HepG2 (cell line): ENCODE measurements around the gene DMBT1. TPM values are rescaled to one million over a fixed set of nuclear protein-coding genes. Genes with fewer than 3 reads are reported as not detected.

Experiments used
- ATAC-seq: fragments of 200-7000 bp; cut with Tn5 transposase; 3 replicates; pipeline ENCODE4 v1.9.1; 2020; ENCODE audit warnings: mild to moderate bottlenecking, moderate library complexity
- BruUV-seq: library from RNA; stranded (reverse); fragments of 400-500 nt; replicated peaks from 2 replicates; lab custom pipeline; 2021; lab: Mats Ljungman, UMichigan
- CTCF ChIA-PET: fragments of 300-600 bp; formaldehyde crosslinking; extraction: SDS; loops from one replicate; lab custom pipeline; 2021; ENCODE audit warnings: low total read pairs, inconsistent platforms, low intra/inter-chr PET ratio; lab: Yijun Ruan, JAX
- POLR2A ChIA-PET: fragments of 350-600 bp; sonication (Branson Sonifier 250); formaldehyde crosslinking; loops from one replicate; lab custom pipeline; 2020; ENCODE audit warnings: antibody characterized with exemption, inconsistent platforms; lab: Yijun Ruan, JAX
- DNase-seq: peaks from one replicate; pipeline ENCODE4 v3.0.0-alpha.2; 2015; ENCODE audit warnings: low spot score
- FAIRE-seq: peaks from 3 replicates; lab custom pipeline; 2011; peaks lifted over from hg19 to GRCh38; lab: Jason Lieb, UNC
- H2AFZ ChIP-seq: one replicate; pipeline ENCODE4 v1.6.1; 2011; ENCODE audit warnings: low read length, inconsistent platforms
- H3K27ac ChIP-seq: fragments of 300-600 bp; 3 replicates; pipeline ENCODE4 v1.8.0; 2011; ENCODE audit warnings: mixed run types, mild to moderate bottlenecking, mixed read lengths, low read length, inconsistent platforms; ENCODE audit not compliant: insufficient read depth; ENCODE audit errors: extremely low read length
- H3K27me3 ChIP-seq, 2 experiments: fragments of 200-600 bp in 1 of 2; 2 replicates in 1 of 2; 3 replicates in 1 of 2; pipeline versions ENCODE4 v1.6.0 to v1.8.0; 2011; ENCODE audit warnings: low read length in 2 of 2, mild to moderate bottlenecking in 2 of 2, moderate library complexity in 2 of 2, inconsistent platforms in 1 of 2; ENCODE audit not compliant: insufficient read depth in 2 of 2, control insufficient read depth in 1 of 2
- H3K36me3 ChIP-seq, 2 experiments: fragments of 200-600 bp in 1 of 2; replicated peaks in 1 of 2; 2 replicates in 1 of 2; 3 replicates in 1 of 2; pipeline versions ENCODE4 v1.5.1 to v1.8.0; 2011; ENCODE audit warnings: low read length in 2 of 2, inconsistent platforms in 1 of 2; ENCODE audit not compliant: insufficient read depth in 2 of 2, control insufficient read depth in 1 of 2
- H3K4me1 ChIP-seq: 2 replicates; pipeline ENCODE4 v1.5.1; 2012; ENCODE audit warnings: low read length, inconsistent platforms; ENCODE audit not compliant: insufficient read depth
- H3K4me2 ChIP-seq: 2 replicates; pipeline ENCODE4 v1.6.0; 2011; ENCODE audit warnings: low read depth, low read length, inconsistent platforms
- H3K4me3 ChIP-seq, 3 experiments: fragments of 200-600 bp in 1 of 3; sonication (generic), shearing (Covaris generic) in 1 of 3; replicated peaks in 1 of 3; 2 replicates each; pipeline ENCODE4 v1.5.1; 2011 to 2016; ENCODE audit warnings: low read length in 3 of 3, inconsistent platforms in 2 of 3, low read depth in 2 of 3, mild to moderate bottlenecking in 2 of 3, control low read depth in 1 of 3, mixed read lengths in 1 of 3; ENCODE audit not compliant: insufficient read depth in 1 of 3
- H3K79me2 ChIP-seq: one replicate; pipeline ENCODE4 v1.6.1; 2011; ENCODE audit warnings: low read length, inconsistent platforms; ENCODE audit not compliant: insufficient read depth
- H3K9ac ChIP-seq: 2 replicates; pipeline ENCODE4 v1.6.0; 2011; ENCODE audit warnings: mild to moderate bottlenecking, low read depth, low read length, inconsistent platforms; ENCODE audit not compliant: insufficient read depth
- H3K9me3 ChIP-seq: 2 replicates; pipeline ENCODE4 v1.5.1; 2012; ENCODE audit warnings: mild to moderate bottlenecking, low read length
- H4K20me1 ChIP-seq: 2 replicates; pipeline ENCODE4 v1.6.0; 2011; ENCODE audit warnings: inconsistent platforms, mild to moderate bottlenecking, low read length, moderate library complexity; ENCODE audit not compliant: insufficient read depth
- CREBL2 ChIP-seq: sonication (generic); formaldehyde crosslinking; IDR thresholded peaks from 2 replicates; pipeline ENCODE4 v1.8.1; 2023; ENCODE audit warnings: missing genetic modification reagents, mild to moderate bottlenecking, borderline replicate concordance
- CSRNP2 ChIP-seq: sonication (generic); formaldehyde crosslinking; conservative IDR thresholded peaks from 2 replicates; pipeline ENCODE4 v1.8.0; 2022; ENCODE audit warnings: low read depth, missing genetic modification reagents
- FOXK1 ChIP-seq: sonication (generic); formaldehyde crosslinking; IDR thresholded peaks from 2 replicates; pipeline ENCODE4 v1.4.0; 2020; ENCODE audit warnings: low read depth, missing genetic modification reagents, borderline replicate concordance
- HOXA9 ChIP-seq: sonication (generic); formaldehyde crosslinking; IDR thresholded peaks from 2 replicates; pipeline ENCODE4 v1.8.1; 2022; ENCODE audit warnings: missing genetic modification reagents, mild to moderate bottlenecking, moderate library complexity, borderline replicate concordance
- KAT7 ChIP-seq: IDR thresholded peaks from 2 replicates; pipeline ENCODE4 v1.6.1; 2018; ENCODE audit warnings: borderline replicate concordance, missing compliant biosample characterization
- KDM5A ChIP-seq: fragments of 200-600 bp; sonication (generic); IDR thresholded peaks from 2 replicates; pipeline ENCODE4 v1.7.0; 2018; ENCODE audit warnings: antibody characterized with exemption, mild to moderate bottlenecking, low read length, borderline replicate concordance
- MEIS1 ChIP-seq: sonication (generic); formaldehyde crosslinking; IDR thresholded peaks from 2 replicates; pipeline ENCODE4 v1.9.0; 2021; ENCODE audit warnings: mild to moderate bottlenecking, missing genetic modification reagents, moderate library complexity, borderline replicate concordance
- RXRA ChIP-seq: sonication (generic); formaldehyde crosslinking; IDR thresholded peaks from 2 replicates; pipeline ENCODE4 v1.5.1; 2020; ENCODE audit warnings: missing genetic modification reagents
- TEF ChIP-seq: sonication (generic); formaldehyde crosslinking; IDR thresholded peaks from 2 replicates; pipeline ENCODE4 v1.5.0; 2020; ENCODE audit warnings: missing genetic modification reagents
- TFDP1 ChIP-seq: IDR thresholded peaks from 2 replicates; pipeline ENCODE4 v1.6.1; 2016; ENCODE audit warnings: missing compliant biosample characterization, missing genetic modification reagents, borderline replicate concordance
- TRAFD1 ChIP-seq: sonication (generic); formaldehyde crosslinking; IDR thresholded peaks from 2 replicates; pipeline ENCODE4 v1.5.1; 2020; ENCODE audit warnings: missing genetic modification reagents, mild to moderate bottlenecking, borderline replicate concordance
- U2AF1 ChIP-seq: fragments of 200-400 bp; formaldehyde crosslinking; optimal IDR thresholded peaks from 2 replicates; pipeline ENCODE3; 2017; ENCODE audit warnings: mild to moderate bottlenecking, low read depth, low read length
- ZFP82 ChIP-seq: sonication (generic); formaldehyde crosslinking; IDR thresholded peaks from 2 replicates; pipeline ENCODE4 v1.5.1; 2020; ENCODE audit warnings: mild to moderate bottlenecking, missing genetic modification reagents, borderline replicate concordance
- ZFP90 ChIP-seq: sonication (generic); formaldehyde crosslinking; IDR thresholded peaks from 2 replicates; pipeline ENCODE4 v1.8.0; 2022; ENCODE audit warnings: missing genetic modification reagents, mild to moderate bottlenecking, inconsistent platforms, borderline replicate concordance
- ZNF207 ChIP-seq: fragments of 450-650 bp; IDR thresholded peaks from 2 replicates; pipeline ENCODE4 v1.6.1; 2016; ENCODE audit warnings: antibody characterized with exemption, borderline replicate concordance
- ZNF235 ChIP-seq: sonication (generic); formaldehyde crosslinking; IDR thresholded peaks from 2 replicates; pipeline ENCODE4 v1.8.1; 2023; ENCODE audit warnings: mild to moderate bottlenecking, missing genetic modification reagents, borderline replicate concordance
- ZNF30 ChIP-seq: sonication (generic); formaldehyde crosslinking; IDR thresholded peaks from 2 replicates; pipeline ENCODE4 v1.5.0; 2020; ENCODE audit warnings: mild to moderate bottlenecking, missing genetic modification reagents
- ZNF724P ChIP-seq: sonication (generic); formaldehyde crosslinking; IDR thresholded peaks from 2 replicates; pipeline ENCODE4 v1.8.0; 2022; ENCODE audit warnings: missing genetic modification reagents, borderline replicate concordance
- WGBS: methylation state at CpG from one replicate; pipeline ENCODE4 v1.1.6; 2017; ENCODE audit warnings: low lambda C conversion rate; 5-methylcytosine and 5-hydroxymethylcytosine counted together
- in situ Hi-C: cut with HindIII; loops from 2 replicates; pipeline ENCODE4 v1.10.0; 2017; ENCODE audit warnings: low pct_unique_long_range_greater_than_20kb; ENCODE audit not compliant: extremely low pct_ligation_motif_present
- intact Hi-C: fragments of 100-400 bp; cut with micrococcal nuclease; formaldehyde crosslinking; loops from one replicate; pipeline ENCODE4 v1.10.0; 2022; ENCODE audit not compliant: unreplicated experiment
- polyA plus RNA-seq, 8 experiments: library from polyadenylated mRNA; depleted of rRNA in 3 of 8; stranded (reverse) in 7 of 8; unstranded in 1 of 8; fragments of >200 nt; fragmentation: Illumina TruSeq in 4 of 8; extraction: Trizol in 4 of 8; gene quantifications; 2 replicates each; pipeline versions ENCODE4 v1.2.1 to v1.2.3, GENCODE V29; 2011 to 2016; ENCODE audit warnings: low read depth in 4 of 8, missing spikeins in 1 of 8, mixed read lengths in 1 of 8; ENCODE audit not compliant: insufficient read depth in 1 of 8
- total RNA-seq, 5 experiments: library from RNA; depleted of rRNA; stranded (reverse); fragments of >200 nt; fragmentation: Illumina TruSeq; extraction: Trizol; gene quantifications; 2 replicates each; pipeline ENCODE4 v1.2.3, GENCODE V29; 2016; ENCODE audit warnings: low read depth in 1 of 5

DMBT1 gene
- total and polyA plus RNA-seq, 2 of the 13 experiments (the other 11 are each of a cell fraction or from before 2014, with no cell fraction given), result not detected

- intact Hi-C loops, result no loop called here
- DNase-seq, result no peak
- Histone ChIP-seq H2AFZ (no peak overlapping the region), H3K4me2 (no peak overlapping the region), H3K79me2 (no peaks in the 10 kb centered on the region), H3K27me3 (peaks cover 5 to 33% of the 10 kb centered on the region in 2 experiments; a peak in 4 of 5 replicates), H3K4me1 (no peaks in the 10 kb centered on the region), H3K4me3 (no peak overlapping the region), H3K9me3 (peaks cover 10% of the 10 kb centered on the region; the same call in 1 of the 2 replicates), H3K27ac (no peak overlapping the region), H3K9ac (no peak overlapping the region), H4K20me1 (no peaks in the 10 kb centered on the region), H3K36me3 (no peaks in the 10 kb centered on the region)
- CTCF ChIA-PET, result no interaction called here
- FAIRE-seq, result no peak
- no peak for TF ChIP-seq ZNF207
- TF ChIP-seq CSRNP2 (CRISPR knock-in tag), result no peak
- TF ChIP-seq FOXK1 (CRISPR knock-in tag), result no peak
- TF ChIP-seq TRAFD1, result no peak
- TF ChIP-seq ZFP90 (CRISPR knock-in tag), result no peak
- no peak for TF ChIP-seq TFDP1 (CRISPR knock-in tag)
- TF ChIP-seq RXRA (CRISPR knock-in tag), result no peak
- TF ChIP-seq ZNF724P (CRISPR knock-in tag), result no peak
- no peak for TF ChIP-seq KAT7 (CRISPR knock-in tag)
- no peak for TF ChIP-seq U2AF1
- TF ChIP-seq ZNF235 (CRISPR knock-in tag), result no peak
- TF ChIP-seq MEIS1 (CRISPR knock-in tag), result no peak
- no peak for TF ChIP-seq KDM5A
- TF ChIP-seq ZNF30 (CRISPR knock-in tag), result no peak
- TF ChIP-seq HOXA9 (CRISPR knock-in tag), result no peak
- no peak for TF ChIP-seq CREBL2 (CRISPR knock-in tag)
- no peak for TF ChIP-seq ZFP82 (CRISPR knock-in tag)
- no peak for TF ChIP-seq TEF (CRISPR knock-in tag)
- POLR2A ChIA-PET, result no interaction called here
- 6% methylated on average over 7 of the region's 12 CpGs for WGBS
- no peak for ATAC-seq
- in situ Hi-C loops, result no loop called here
- BruUV-seq, result no TSS peak
Observed at GRCh38 chr10:122577311-122577885, 16.8 kb downstream of the DMBT1 start.
